NCI-H1092 (cell line): ENCODE measurements around the gene ATP2A3.

Experiments
- DNase-seq: peaks from one replicate; lab custom pipeline; 2025; lab: John Stamatoyannopoulos, UW

Gene ATP2A3

DNA sequence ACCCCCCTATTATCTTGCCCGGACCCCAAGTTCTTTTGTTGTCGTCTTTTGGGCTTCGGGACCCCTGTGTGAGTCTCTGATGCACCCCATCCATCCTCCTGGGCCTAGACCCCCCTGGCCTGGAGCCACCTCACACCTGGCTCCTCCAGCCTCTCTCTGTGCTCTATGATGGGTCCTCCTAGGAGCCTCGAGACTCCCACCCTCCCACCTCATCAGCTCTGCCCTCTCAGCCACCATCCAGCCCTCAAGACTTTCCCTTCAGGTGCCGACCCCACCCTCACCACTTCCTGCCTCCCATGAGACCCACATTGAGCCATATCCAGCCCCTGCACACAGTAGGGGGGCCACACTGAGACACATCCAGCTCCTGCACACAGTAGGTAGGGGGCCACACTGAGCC is 8.7 kb upstream of the ATP2A3 start:
- no peak for DNase-seq

DNA sequence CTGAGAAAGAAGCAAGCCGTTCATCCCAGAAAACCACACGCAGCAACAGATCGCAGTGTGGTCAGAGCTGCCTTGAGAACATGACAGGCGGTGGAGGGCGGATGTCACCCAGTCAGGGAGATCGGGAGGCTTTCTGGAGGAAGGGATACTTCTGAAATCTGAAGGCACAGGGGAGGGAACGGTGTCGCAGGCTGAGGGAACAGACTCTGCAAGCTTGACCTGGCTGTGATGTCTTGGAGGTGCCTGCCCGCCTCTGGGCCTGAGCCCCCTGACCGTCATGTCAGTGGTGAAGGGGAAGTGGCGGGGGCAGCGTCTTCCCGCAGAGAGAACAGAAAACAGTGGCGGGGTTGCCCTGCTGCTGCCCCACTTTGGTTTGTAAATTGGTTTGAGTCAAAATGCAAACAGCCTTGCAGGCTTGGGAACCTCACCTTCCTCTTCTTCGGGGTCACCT is 8.1 kb upstream of the ATP2A3 start:
- no peak for DNase-seq

- no peak for DNase-seq
These were observed 6.4 kb upstream of the ATP2A3 start for GRCh38 chr17:3970668-3971067.

DNA sequence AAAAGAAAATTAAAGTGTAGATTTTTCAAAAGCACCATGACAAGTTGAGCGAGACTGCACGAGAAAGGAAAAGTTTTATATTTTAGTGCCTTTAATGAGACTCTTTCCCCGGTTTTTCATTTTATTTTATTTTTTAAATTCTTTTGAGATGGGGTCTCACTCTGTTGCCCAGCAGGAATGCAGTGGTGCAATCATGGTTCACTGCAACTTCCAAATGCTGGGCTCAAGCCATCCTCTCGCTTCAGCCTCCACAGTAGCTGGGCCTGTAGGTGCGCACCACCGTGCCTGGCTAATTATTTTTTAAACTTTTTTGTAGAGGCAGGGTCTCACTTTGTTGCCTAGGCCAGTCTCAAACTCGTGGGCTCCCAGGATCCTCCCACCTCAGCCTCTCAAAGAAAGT is 5.7 kb upstream of the ATP2A3 start:
- DNase-seq = no peak

DNA sequence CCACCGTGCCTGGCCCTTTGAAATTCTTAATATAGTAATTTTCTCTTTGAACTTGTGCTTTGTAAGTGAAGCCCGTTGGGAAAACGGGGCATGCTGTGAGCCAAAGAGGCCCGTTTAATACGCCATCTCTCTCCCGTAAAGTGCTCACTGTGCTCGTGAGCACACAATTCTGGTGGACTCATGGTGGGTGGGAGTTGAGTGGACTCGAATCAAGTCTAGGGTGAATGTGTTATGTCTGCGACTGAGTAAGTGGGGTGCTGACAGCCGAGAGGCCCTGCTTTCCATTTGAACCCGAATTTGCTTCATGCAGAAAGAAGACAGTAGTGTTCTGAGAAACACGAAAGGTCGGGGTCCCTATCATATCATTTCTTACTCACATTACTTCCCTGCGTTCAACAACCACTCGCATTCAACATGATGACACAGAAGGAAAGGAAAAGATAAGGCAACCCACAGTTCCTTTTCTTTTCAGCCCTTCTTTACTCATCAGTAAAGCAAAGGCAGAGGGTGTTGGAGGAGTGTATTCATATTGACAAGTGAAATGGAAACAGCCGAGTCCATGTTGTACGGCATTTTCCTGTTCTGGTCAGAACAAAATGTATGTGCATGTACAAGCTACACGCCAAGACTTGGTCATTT is 4.8 kb upstream of the ATP2A3 start:
- DNase-seq = no peak

DNA sequence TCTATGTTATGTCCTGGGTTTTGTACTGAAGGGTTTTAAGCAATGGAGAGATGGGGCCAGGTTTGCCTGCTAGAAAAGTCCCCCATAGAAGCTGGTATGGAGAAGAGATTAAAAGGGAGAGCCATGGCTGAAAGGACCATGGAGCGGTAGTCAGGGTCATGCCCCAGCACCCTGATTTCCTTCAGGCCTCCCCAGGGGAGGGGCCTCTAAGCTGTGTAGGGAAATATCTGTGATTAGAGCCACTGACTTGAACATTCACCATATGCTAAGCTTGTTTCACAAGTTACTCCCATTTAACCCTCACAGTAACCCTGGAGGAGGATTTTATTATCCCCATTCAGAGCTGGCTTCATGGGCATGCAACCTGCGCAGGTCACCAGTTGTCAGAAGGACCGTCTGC is 3.8 kb upstream of the ATP2A3 start:
- DNase-seq = no peak

GRCh38 chr17:3966720-3967363 is 2.6 kb upstream of the ATP2A3 start:
- DNase-seq = no peak

DNA sequence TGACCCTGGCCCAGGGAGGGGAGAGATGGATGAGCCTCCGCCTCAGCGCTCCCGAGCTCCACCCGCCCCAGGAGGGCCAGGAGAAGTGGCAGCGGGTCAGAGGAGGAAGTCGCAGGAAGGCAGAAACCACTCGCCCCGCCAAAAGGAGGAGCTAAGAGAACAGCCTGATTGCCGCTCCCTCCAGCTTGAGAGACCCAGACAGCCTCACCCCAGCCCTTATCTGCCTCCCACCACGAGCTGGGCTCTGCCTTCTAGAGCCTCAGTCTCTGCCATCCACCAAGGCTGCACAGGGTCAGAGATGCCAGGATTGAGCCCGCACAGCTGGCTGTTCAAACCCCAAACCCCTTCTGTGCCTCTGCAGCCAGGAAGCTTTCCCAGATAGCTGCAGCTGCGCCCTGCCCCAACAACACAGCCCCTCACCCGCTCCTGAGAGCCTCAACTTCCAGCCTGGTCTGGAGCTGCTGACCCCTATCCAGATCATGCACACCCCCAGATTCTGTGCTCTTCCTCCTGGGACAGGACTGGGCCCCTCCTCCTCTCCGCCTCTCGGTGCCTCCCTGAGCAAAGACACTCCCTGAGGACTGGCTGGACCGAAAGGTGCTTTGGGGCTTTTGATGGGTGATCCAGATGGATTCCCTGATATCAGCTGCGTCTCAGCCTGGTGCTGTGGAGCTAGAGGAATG is 1.0 kb upstream of the ATP2A3 start:
- peak; percentile 54 for DNase-seq

DNA sequence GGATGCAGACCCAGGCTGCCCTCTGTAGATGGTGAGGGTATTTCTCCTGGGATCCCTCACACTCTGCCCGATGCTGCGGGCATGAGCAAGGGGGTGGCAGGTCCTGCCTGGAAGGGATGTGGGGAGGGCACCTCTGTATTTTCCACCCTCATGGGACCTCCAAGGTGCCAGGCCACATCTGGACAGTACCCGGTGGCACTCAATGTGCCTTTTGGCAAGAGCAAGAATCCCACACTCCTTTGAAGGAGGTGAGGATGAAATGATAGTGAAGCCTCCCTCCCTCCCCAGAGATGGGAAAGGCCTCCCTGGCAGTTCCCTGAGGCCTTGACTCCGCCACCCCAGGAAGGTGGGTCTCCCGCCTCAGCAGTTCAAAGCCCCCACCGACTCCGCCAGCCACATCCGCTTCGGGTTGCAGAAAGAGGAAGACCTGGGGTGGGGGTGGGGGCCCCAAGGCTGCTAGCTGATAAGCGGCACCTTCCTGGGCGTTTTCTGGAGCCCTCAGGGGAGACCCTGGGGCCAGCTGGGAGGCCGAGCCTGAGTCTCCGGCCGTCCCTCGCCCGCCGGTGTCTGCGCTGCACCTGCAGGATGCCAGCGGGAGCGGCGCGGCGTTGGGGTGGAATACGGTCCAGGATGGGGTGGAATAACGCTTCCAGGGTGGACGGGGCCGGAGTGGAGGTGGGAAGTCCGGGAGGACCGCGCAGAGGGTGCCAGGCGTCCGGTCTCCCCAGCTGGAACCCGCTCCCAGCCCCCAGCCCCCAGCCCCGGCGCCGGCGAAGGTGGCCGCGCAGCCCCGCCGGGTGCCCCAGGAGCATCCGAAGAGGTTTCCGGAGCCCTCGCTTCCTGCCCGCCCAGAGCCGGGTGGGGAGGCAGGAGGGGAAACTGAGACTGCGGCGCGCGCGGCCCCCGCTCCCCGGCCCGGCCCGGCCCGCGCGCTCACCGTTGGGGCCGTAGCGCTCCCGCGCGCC is 718 bp downstream of the ATP2A3 start:
- no peak for DNase-seq

DNA sequence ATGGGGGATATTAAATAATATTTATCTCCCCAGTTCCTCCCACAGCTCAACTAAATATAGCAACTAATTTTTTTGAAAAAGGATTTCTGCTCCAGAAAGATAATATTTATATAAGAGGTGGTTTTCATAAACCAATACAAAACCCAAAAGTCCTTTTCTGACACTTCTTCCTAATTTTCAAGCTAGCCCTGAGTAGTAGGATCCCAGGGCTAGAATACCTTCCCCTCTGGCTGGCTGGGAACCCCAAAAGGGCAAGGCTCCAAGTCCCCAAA is 1.3 kb downstream of the ATP2A3 start:
- DNase-seq = no peak

DNA sequence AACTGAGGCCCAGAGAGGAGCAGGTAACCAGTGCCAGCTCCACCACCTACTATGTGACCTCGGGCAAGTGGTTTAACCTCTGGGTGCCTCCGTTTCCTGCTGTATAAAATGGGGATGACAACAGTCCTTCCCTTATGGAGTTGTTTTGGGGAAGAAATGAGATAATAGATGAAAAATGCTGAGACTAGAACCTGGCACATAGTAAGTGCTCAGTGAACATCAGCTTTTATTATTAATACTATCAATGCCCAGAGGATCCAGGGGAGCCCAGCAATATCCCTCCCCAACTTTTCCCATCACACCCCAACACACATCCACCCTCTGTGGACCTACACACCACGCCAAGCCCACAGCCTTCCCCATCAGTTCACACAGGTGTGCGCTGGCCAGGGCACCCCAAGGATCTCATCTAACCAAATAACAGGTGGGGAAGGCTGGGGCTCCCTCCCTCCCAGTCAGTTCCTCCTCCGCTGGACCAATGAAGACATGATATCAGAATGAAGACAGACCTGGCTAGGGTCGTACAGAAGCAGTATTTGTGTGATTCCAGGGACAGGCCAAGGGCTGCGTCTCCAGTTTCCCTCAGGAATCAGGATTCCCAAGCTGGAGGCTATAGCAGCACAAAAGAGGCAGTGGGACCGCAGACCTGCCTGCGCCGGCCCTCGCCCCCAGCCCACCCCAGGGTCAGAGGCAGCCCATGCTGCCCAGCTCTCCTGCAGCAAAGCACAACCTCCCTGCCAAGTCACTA is 1.8 kb downstream of the ATP2A3 start:
- no peak for DNase-seq

GRCh38 chr17:3961564-3962047 is 2.6 kb downstream of the ATP2A3 start:
- DNase-seq = no peak

- DNase-seq = no peak
These were observed 3.5 kb downstream of the ATP2A3 start for GRCh38 chr17:3960764-3961163.

GRCh38 chr17:3959921-3960601 is 4.2 kb downstream of the ATP2A3 start:
- no peak for DNase-seq

GRCh38 chr17:3959295-3959899 is 4.8 kb downstream of the ATP2A3 start:
- DNase-seq = peak; percentile 82

GRCh38 chr17:3957735-3958599 is 6.3 kb downstream of the ATP2A3 start:
- no peak for DNase-seq

GRCh38 chr17:3956983-3957382 is 7.3 kb downstream of the ATP2A3 start:
- DNase-seq = peak; percentile 55

DNA sequence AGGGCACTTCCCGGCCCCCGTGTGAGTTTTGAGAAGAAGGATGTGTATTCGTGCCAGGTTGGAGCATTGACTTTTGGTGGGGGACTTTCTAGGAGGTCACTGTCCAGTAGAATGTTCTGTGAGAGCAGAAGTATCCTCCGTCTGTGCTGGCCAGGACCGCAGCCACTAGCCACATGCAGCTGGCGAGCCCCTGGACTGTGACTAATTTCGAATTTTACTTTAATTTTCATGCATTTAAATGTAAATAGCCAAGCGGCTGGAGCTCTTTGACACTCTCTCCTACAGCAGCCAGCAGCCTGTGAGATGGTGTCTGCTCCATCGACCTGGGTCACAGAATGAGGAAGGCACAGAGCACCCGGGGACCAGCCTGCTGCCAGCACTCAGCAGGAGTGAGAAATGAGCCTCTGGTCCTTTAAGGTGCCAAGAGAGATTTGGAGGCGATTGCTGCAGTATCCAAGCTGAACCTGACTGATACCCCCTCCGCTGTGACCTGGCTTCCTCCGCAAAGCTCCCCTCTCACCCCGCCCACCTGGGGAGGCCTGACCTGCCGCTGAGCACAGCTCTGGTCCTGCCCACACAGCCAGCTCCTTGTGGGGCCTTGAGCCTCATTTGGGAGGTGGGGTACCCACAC is 7.8 kb downstream of the ATP2A3 start:
- DNase-seq = no peak

DNA sequence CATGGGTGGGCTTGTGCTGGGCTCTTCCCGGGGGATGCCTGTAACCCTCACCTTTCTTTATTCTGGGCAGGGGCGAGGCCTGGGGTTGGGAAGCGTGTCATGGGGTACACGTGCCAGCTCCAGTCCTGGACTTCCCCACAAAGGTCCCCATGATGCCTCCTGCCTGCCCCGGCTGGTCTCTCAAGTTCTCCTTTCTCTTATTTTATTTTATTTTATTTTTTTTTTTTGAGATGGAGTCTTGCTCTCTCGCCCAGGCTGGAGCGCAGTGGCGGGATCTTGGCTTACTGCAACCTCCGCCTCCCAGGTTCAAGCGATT is 8.6 kb downstream of the ATP2A3 start:
- DNase-seq = no peak
